ENCODE data around the gene NVL. TPM values are rescaled to one million over a fixed set of nuclear protein-coding genes. Genes with fewer than 3 reads are reported as not detected.

The NVL gene
- total and polyA plus RNA-seq, 10 of the 15 experiments (the other 5 are each of a cell fraction or from before 2014, with no cell fraction given): 20.3 to 49.6 (median 35.2) TPM

DNA sequence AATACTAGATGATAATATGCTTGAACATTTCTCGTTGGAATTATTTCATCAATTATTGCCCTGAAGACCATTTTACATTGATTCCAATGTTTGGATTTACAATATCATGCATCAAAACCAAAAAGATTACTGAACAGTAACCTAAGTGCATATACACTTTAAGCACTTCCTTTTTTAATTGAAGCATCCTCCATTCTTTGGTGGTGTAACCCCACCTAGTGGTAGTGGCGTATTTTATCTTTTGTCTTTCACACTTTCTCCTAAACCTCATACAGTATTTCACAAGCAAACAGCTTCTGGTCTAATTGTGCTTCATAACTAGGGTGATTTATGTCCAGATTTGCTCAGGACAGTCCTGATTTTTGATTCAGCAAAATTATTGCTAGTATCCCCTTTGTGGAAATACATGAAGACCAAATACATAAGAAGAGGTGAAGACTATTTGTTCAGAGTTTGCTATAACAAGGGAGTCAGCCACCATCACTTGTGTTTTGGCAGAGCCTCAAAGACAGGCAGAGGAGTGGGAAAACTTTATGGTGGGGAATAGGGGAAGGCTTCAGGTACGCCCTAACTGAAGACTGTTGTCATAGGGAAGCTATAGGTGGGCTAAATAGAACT, 3.4 kb upstream of the NVL start (continued):
- TF ChIP-seq FOXM1 (IDR thresholded peaks at IDR 0.05; ENCODE audit: low read depth, low read length): peak; percentile 44; the same call in 1 of the 2 replicates
- peak; percentile 43; the same call in 1 of the 2 replicates for TF ChIP-seq RUNX3 (IDR thresholded peaks at IDR 0.05; ENCODE audit: low read length)
- no peak for TF ChIP-seq NR2C2 (IDR thresholded peaks at IDR 0.05; ENCODE audit: borderline replicate concordance, control insufficient read depth, insufficient read length, low read depth)
- peak; percentile 88 for TF ChIP-seq SMARCA5 (IDR thresholded peaks at IDR 0.05)
- 0 out of 2 replicates have a peak, but pooled peaks have one; percentile 14 for TF ChIP-seq NFIC (IDR thresholded peaks at IDR 0.05; ENCODE audit: low read depth, low read length)

DNA sequence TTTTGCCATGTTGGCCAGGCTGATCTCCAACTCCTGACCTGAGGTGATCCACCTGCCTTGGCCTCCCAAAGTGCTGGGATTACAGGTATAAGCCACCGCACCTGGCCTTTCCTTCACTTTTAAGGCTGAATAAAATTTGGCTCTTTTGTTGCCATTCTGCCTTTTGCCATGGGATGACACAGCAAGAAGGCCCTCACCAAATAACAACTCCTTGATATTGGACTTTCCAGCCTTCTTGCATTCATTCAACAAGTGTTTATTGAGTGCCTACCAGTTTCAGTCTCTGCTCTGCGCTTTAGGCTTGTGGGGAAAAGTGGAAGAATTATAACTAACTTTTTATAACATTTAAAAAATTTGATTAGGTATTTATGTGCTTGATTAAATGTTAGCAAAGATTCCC, 1.9 kb upstream of the NVL start:
- DNase-seq (ENCODE audit: low read depth, low spot score) (no peak), FAIRE-seq (no peak), ATAC-seq (no peak)
- peaks cover 7% of the 10 kb centered on the region for H3K4me1 ChIP-seq (ENCODE audit: control insufficient read depth, insufficient read depth, low read length)
- no peak overlapping the region for H2AFZ ChIP-seq (ENCODE audit: control insufficient read depth, low read depth, low read length)
- BruUV-seq (replicated peaks): no TSS peak
- TF ChIP-seq NBN (IDR thresholded peaks at IDR 0.05) (no peak), MYB (IDR thresholded peaks at IDR 0.05; ENCODE audit: borderline replicate concordance, low read depth, low read length) (no peak), KAT2A (conservative IDR thresholded peaks at IDR 0.05; ENCODE audit: control insufficient read depth, low read depth, low read length) (no peak), CHD2 (IDR thresholded peaks at IDR 0.05; ENCODE audit: borderline replicate concordance, low read depth, low read length) (no peak)
- TF ChIP-seq, protein P1, sequence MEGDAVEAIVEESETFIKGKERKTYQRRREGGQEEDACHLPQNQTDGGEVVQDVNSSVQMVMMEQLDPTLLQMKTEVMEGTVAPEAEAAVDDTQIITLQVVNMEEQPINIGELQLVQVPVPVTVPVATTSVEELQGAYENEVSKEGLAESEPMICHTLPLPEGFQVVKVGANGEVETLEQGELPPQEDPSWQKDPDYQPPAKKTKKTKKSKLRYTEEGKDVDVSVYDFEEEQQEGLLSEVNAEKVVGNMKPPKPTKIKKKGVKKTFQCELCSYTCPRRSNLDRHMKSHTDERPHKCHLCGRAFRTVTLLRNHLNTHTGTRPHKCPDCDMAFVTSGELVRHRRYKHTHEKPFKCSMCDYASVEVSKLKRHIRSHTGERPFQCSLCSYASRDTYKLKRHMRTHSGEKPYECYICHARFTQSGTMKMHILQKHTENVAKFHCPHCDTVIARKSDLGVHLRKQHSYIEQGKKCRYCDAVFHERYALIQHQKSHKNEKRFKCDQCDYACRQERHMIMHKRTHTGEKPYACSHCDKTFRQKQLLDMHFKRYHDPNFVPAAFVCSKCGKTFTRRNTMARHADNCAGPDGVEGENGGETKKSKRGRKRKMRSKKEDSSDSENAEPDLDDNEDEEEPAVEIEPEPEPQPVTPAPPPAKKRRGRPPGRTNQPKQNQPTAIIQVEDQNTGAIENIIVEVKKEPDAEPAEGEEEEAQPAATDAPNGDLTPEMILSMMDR (IDR thresholded peaks at IDR 0.05 in 2 of 3, conservative IDR thresholded peaks at IDR 0.05 in 1 of 3; ENCODE audit: control insufficient read depth in 2 of 3, extremely low read depth in 1 of 3, insufficient read depth in 1 of 3, low read depth in 3 of 3, low read length in 3 of 3): no peak
- no peak overlapping the region for H3K27ac ChIP-seq (ENCODE audit: control insufficient read depth, insufficient read depth)
- SMC1A ChIA-PET (ENCODE audit: uncharacterized antibody, unreplicated experiment): interaction anchor here (0.9 to 4.4 kb wide), 6 partner anchors 12 to 217 kb away, joined by 3 to 60 read pairs (median 4); partner anchors contain the start of gene FBXO28
- H4K20me1 ChIP-seq (ENCODE audit: control insufficient read depth, insufficient read depth): no peaks in the 10 kb centered on the region
- H3K36me3 ChIP-seq (ENCODE audit: control insufficient read depth in 2 of 2, insufficient read depth in 2 of 2, low read length in 1 of 2): no peaks in the 10 kb centered on the region
- no peak overlapping the region for H3K4me2 ChIP-seq (ENCODE audit: control insufficient read depth, insufficient read depth)
- CTCF ChIA-PET: interaction anchor here (0.9 to 5.6 kb wide), 4 partner anchors 113 to 591 kb away, joined by 3 to 98 read pairs (median 19); no protein-coding TSS in a partner anchor
- in situ Hi-C loops (cut with MboI) (loop anchor here (10.0 to 25.0 kb wide), 3 partner anchors 520 to 1195 kb away; partner anchors contain the start of gene TLR5), intact Hi-C loops (cut with micrococcal nuclease; ENCODE audit: unreplicated experiment) (loop anchor here (2.0 to 5.0 kb wide), 3 partner anchors 149 to 635 kb away; partner anchors contain the start of genes CAPN2 and DEGS1)
- no peak overlapping the region for H3K4me3 ChIP-seq
- WGBS (ENCODE audit: insufficient coverage, insufficient replicate concordance, low lambda C conversion rate, missing lambda C conversion rate): 98% methylated on average over 2 of the region's 2 CpGs
- no peak overlapping the region for H3K9ac ChIP-seq (ENCODE audit: control insufficient read depth, insufficient read depth, low read length)
- H3K9me3 ChIP-seq (replicated peaks; ENCODE audit: control insufficient read depth, insufficient read depth, low read length): no peaks in the 10 kb centered on the region; the same call in 2 of the 3 replicates
- POLR2A ChIA-PET: no interaction called here
- H3K79me2 ChIP-seq (ENCODE audit: control insufficient read depth, insufficient read depth, low read length): peaks cover 26% of the 10 kb centered on the region
- H3K27me3 ChIP-seq (replicated peaks in 1 of 2; ENCODE audit: control insufficient read depth in 2 of 2, insufficient read depth in 2 of 2, low read length in 1 of 2): no peaks in the 10 kb centered on the region
- RAD21 ChIA-PET (ENCODE audit: unreplicated experiment): interaction anchor here (0.7 to 3.3 kb wide), 4 partner anchors 62 to 215 kb away, joined by 3 to 50 read pairs (median 4); no protein-coding TSS in a partner anchor
